Mesothelial cell of epicardium (in vitro differentiated cells): Measurements from ENCODE around the gene BTG2. TPM values are rescaled to one million over a fixed set of nuclear protein-coding genes. Genes with fewer than 3 reads are reported as not detected.
A peak's percentile ranks its signal among the peaks of the same experiment; 100 is the strongest.

Source experiments
- DNase-seq, 2 experiments: peaks; one replicate each; pipeline ENCODE4 v3.0.0; 2021; ENCODE audit warnings: low spot score in 2 of 2; ENCODE audit not compliant: unreplicated experiment in 2 of 2
- H3K27ac Mint-ChIP-seq: 2 replicates; pipeline ENCODE4 v1.8.0; 2021; ENCODE audit warnings: mixed read lengths
- H3K27me3 Mint-ChIP-seq: 2 replicates; pipeline ENCODE4 v1.8.0; 2021; ENCODE audit warnings: low read depth, mixed read lengths
- H3K36me3 Mint-ChIP-seq: 2 replicates; pipeline ENCODE4 v1.8.0; 2021; ENCODE audit warnings: mixed read lengths
- H3K4me1 Mint-ChIP-seq: 2 replicates; pipeline ENCODE4 v1.8.0; 2021; ENCODE audit warnings: mixed read lengths
- H3K4me3 Mint-ChIP-seq: 2 replicates; pipeline ENCODE4 v1.8.0; 2021; ENCODE audit warnings: mild to moderate bottlenecking, moderate library complexity, mixed read lengths
- H3K9me3 Mint-ChIP-seq: 2 replicates; pipeline ENCODE4 v1.8.0; 2021; ENCODE audit warnings: mixed read lengths
- CTCF ChIP-seq: fragments of 200-600 bp; sonication (generic); IDR thresholded peaks from one replicate; pipeline ENCODE4 v1.5.0; 2021; ENCODE audit warnings: antibody characterized with exemption; ENCODE audit not compliant: unreplicated experiment
- total RNA-seq: library from RNA; stranded (reverse); gene quantifications from 3 replicates; pipeline ENCODE4 v1.2.1, GENCODE V29; 2021

The BTG2 gene
- total RNA-seq, 1 donor from 2014 or later: 186 TPM

GRCh38 chr1:203267347-203267846 lies 37.9 kb upstream of the BTG2 start:
- TF ChIP-seq CTCF: peak; percentile 86
- Mint-ChIP-seq H3K27me3 (peaks cover 4% of the 10 kb centered on the region), H3K4me3 (peak overlapping the region; percentile 85), H3K4me1 (peaks cover 25% of the 10 kb centered on the region), H3K27ac (peak overlapping the region; percentile 86), H3K9me3 (no peaks in the 10 kb centered on the region), H3K36me3 (no peaks in the 10 kb centered on the region)
- peak; percentile 56 to 84 for DNase-seq

- H3K4me3 Mint-ChIP-seq: peak overlapping the region; percentile 85
- peaks cover 29% of the 10 kb centered on the region for H3K4me1 Mint-ChIP-seq
- no peaks in the 10 kb centered on the region for H3K36me3 Mint-ChIP-seq
- H3K27ac Mint-ChIP-seq: peak overlapping the region; percentile 86
- TF ChIP-seq CTCF: no peak
- H3K27me3 Mint-ChIP-seq: peaks cover 2% of the 10 kb centered on the region
- no peaks in the 10 kb centered on the region for H3K9me3 Mint-ChIP-seq
- DNase-seq: no peak
Measured at GRCh38 chr1:203267912-203268311, 37.4 kb upstream of the BTG2 start.

GRCh38 chr1:203268901-203269653 lies 36.2 kb upstream of the BTG2 start:
- no peak for DNase-seq
- TF ChIP-seq CTCF: peak; percentile 98
- no peak overlapping the region for H3K4me3 Mint-ChIP-seq
- H3K27ac Mint-ChIP-seq: no peak overlapping the region
- no peaks in the 10 kb centered on the region for H3K27me3 Mint-ChIP-seq
- H3K4me1 Mint-ChIP-seq: peaks cover 40% of the 10 kb centered on the region
- H3K9me3 Mint-ChIP-seq: no peaks in the 10 kb centered on the region
- no peaks in the 10 kb centered on the region for H3K36me3 Mint-ChIP-seq

- Mint-ChIP-seq H3K27ac (no peak overlapping the region), H3K4me3 (no peak overlapping the region), H3K27me3 (no peaks in the 10 kb centered on the region), H3K36me3 (no peaks in the 10 kb centered on the region), H3K4me1 (peaks cover 40% of the 10 kb centered on the region), H3K9me3 (no peaks in the 10 kb centered on the region)
- no peak for DNase-seq
- no peak for TF ChIP-seq CTCF
Measured at GRCh38 chr1:203269654-203270020, 35.7 kb upstream of the BTG2 start.

GRCh38 chr1:203270448-203270847 lies 34.9 kb upstream of the BTG2 start:
- Mint-ChIP-seq H3K27me3 (no peaks in the 10 kb centered on the region), H3K36me3 (no peaks in the 10 kb centered on the region), H3K4me1 (peaks cover 43% of the 10 kb centered on the region), H3K27ac (no peak overlapping the region), H3K9me3 (no peaks in the 10 kb centered on the region), H3K4me3 (no peak overlapping the region)
- DNase-seq: no peak
- no peak for TF ChIP-seq CTCF
